Endothelial cell of umbilical vein (primary cell): ENCODE measurements around the gene AKT3. TPM values are rescaled to one million over a fixed set of nuclear protein-coding genes. Genes with fewer than 3 reads are reported as not detected.

Source experiments
- BruUV-seq: library from RNA; stranded (reverse); fragments of 400-500 nt; replicated peaks from 2 replicates; lab custom pipeline; 2021; lab: Mats Ljungman, UMichigan
- CTCF ChIA-PET: fragments of 300-600, 350-600 bp; sonication (Branson Sonifier 250); formaldehyde crosslinking; loops from one replicate; lab custom pipeline; 2021; ENCODE audit warnings: antibody characterized with exemption, inconsistent platforms; lab: Charles Lee
- POLR2A ChIA-PET: fragments of 300-600, 350-600 bp; sonication (Branson Sonifier 250); formaldehyde crosslinking; loops from one replicate; lab custom pipeline; 2021; ENCODE audit warnings: antibody characterized with exemption, inconsistent platforms; lab: Charles Lee
- DNase-seq: peaks from one replicate; pipeline ENCODE4 v3.0.0-alpha.2; 2011; ENCODE audit warnings: low read depth, low spot score
- FAIRE-seq: peaks from 2 replicates; lab custom pipeline; 2011; peaks lifted over from hg19 to GRCh38; lab: Jason Lieb, UNC
- H2AFZ ChIP-seq: 2 replicates; pipeline ENCODE4 v1.6.0; 2012; ENCODE audit warnings: low read depth, low read length, control low read depth, inconsistent platforms
- H3K27ac ChIP-seq: 2 replicates; pipeline ENCODE4 v1.5.1; 2011; ENCODE audit warnings: low read depth, mild to moderate bottlenecking, control low read depth, low read length, moderate library complexity; ENCODE audit not compliant: insufficient read depth
- H3K27me3 ChIP-seq, 2 experiments: 2 replicates each; pipeline versions ENCODE4 v1.6.0 to v1.6.1; 2011; ENCODE audit warnings: low read length in 2 of 2, mixed read lengths in 1 of 2; ENCODE audit not compliant: control insufficient read depth in 2 of 2, insufficient read depth in 2 of 2
- H3K36me3 ChIP-seq, 2 experiments: 2 replicates in 1 of 2; 3 replicates in 1 of 2; pipeline ENCODE4 v1.5.1; 2011; ENCODE audit warnings: low read length in 2 of 2, mild to moderate bottlenecking in 1 of 2, moderate library complexity in 1 of 2; ENCODE audit not compliant: control insufficient read depth in 2 of 2, insufficient read depth in 2 of 2; ENCODE audit errors: extremely low read depth in 1 of 2
- H3K4me1 ChIP-seq: 3 replicates; pipeline ENCODE4 v1.5.1; 2011; ENCODE audit warnings: mild to moderate bottlenecking, low read length; ENCODE audit not compliant: control insufficient read depth, insufficient read depth; ENCODE audit errors: extremely low read depth
- H3K4me2 ChIP-seq: 2 replicates; pipeline ENCODE4 v1.6.1; 2011; ENCODE audit warnings: low read length, control low read depth, mixed read lengths; ENCODE audit not compliant: insufficient read depth
- H3K4me3 ChIP-seq, 3 experiments: fragments of 200-600 bp in 1 of 3; sonication (generic), shearing (Covaris generic) in 1 of 3; replicated peaks in 1 of 3; 2 replicates each; pipeline ENCODE4 v1.5.1; 2011 to 2016; ENCODE audit warnings: control low read depth in 3 of 3, low read length in 3 of 3, mild to moderate bottlenecking in 2 of 3, inconsistent platforms in 1 of 3, low read depth in 1 of 3, moderate library complexity in 1 of 3; ENCODE audit not compliant: insufficient read depth in 1 of 3
- H3K79me2 ChIP-seq: 2 replicates; pipeline ENCODE4 v1.6.0; 2012; ENCODE audit warnings: low read length, inconsistent platforms; ENCODE audit not compliant: control insufficient read depth, insufficient read depth
- H3K9ac ChIP-seq: replicated peaks from 2 replicates; pipeline ENCODE3; 2011; ENCODE audit warnings: low read length, control low read depth; ENCODE audit not compliant: insufficient read depth; ENCODE audit errors: extremely low read depth
- H3K9me1 ChIP-seq: replicated peaks from 3 replicates; pipeline ENCODE4 v1.6.0; 2011; ENCODE audit warnings: mild to moderate bottlenecking, low read length; ENCODE audit not compliant: control insufficient read depth, insufficient read depth; ENCODE audit errors: extremely low read depth
- H3K9me3 ChIP-seq: replicated peaks from 2 replicates; pipeline ENCODE4 v1.5.1; 2012; ENCODE audit warnings: low read length, inconsistent platforms; ENCODE audit not compliant: control insufficient read depth, insufficient read depth
- H4K20me1 ChIP-seq: replicated peaks from 2 replicates; pipeline ENCODE3; 2011; ENCODE audit warnings: mild to moderate bottlenecking, low read length; ENCODE audit not compliant: control insufficient read depth, insufficient read depth; ENCODE audit errors: extremely low read depth
- CTCF ChIP-seq, 2 donors: IDR thresholded peaks; 1 replicate in 1 of 2; 2 replicates in 1 of 2; pipeline ENCODE4 v1.5.1; 2011; ENCODE audit warnings: low read length in 2 of 2, mild to moderate bottlenecking in 2 of 2, moderate library complexity in 2 of 2, control low read depth in 1 of 2, inconsistent platforms in 1 of 2, low read depth in 1 of 2; ENCODE audit not compliant: insufficient read depth in 1 of 2; ENCODE audit errors: extremely low read depth in 1 of 2
- EZH2 ChIP-seq: IDR thresholded peaks from 2 replicates; pipeline ENCODE4 v1.6.1; 2012; ENCODE audit warnings: borderline replicate concordance, low read depth, mild to moderate bottlenecking, moderate library complexity, low read length, inconsistent platforms; ENCODE audit not compliant: severe bottlenecking
- FOS ChIP-seq: IDR thresholded peaks from 2 replicates; pipeline ENCODE4 v1.6.1; 2011; ENCODE audit warnings: mild to moderate bottlenecking, low read length, moderate library complexity, borderline replicate concordance; ENCODE audit not compliant: insufficient read depth
- GATA2 ChIP-seq: IDR thresholded peaks from 2 replicates; pipeline ENCODE4 v1.7.0; 2011; ENCODE audit warnings: low read depth, mild to moderate bottlenecking, moderate library complexity, mixed read lengths, low read length; ENCODE audit not compliant: insufficient read length, insufficient read depth
- JUN ChIP-seq: IDR thresholded peaks from 2 replicates; pipeline ENCODE4 v1.6.1; 2011; ENCODE audit warnings: borderline replicate concordance, low read depth; ENCODE audit not compliant: insufficient read length, insufficient read depth
- MAX ChIP-seq: IDR thresholded peaks from 2 replicates; pipeline ENCODE4 v1.6.1; 2011; ENCODE audit not compliant: insufficient read depth, insufficient read length
- MYC ChIP-seq: IDR thresholded peaks from one replicate; pipeline ENCODE4 v1.6.1; 2011; ENCODE audit warnings: mild to moderate bottlenecking, low read depth, low read length
- POLR2A ChIP-seq: IDR thresholded peaks from 2 replicates; pipeline ENCODE4 v1.6.1; 2012; ENCODE audit warnings: low read depth, mild to moderate bottlenecking, control low read depth, low read length
- POLR2AphosphoS5 ChIP-seq: IDR thresholded peaks from 2 replicates; pipeline ENCODE4 v1.6.1; 2012; ENCODE audit warnings: low read depth, mild to moderate bottlenecking, control low read depth, low read length, moderate library complexity; ENCODE audit not compliant: insufficient read depth
- dilution Hi-C: fragments of 300-500 bp; cut with MboI; formaldehyde crosslinking; loops from one replicate; pipeline ENCODE4 v1.15.0; 2019; ENCODE audit warnings: low sequenced_read_pairs; ENCODE audit not compliant: extremely low pct_ligation_motif_present
- intact Hi-C: fragments of 100-400 bp; cut with micrococcal nuclease; formaldehyde crosslinking; loops from one replicate; pipeline ENCODE4 v1.10.0; 2022
- polyA plus RNA-seq, 4 experiments: library from polyadenylated mRNA; depleted of rRNA in 3 of 4; stranded (reverse) in 3 of 4; unstranded in 1 of 4; fragments of >200 nt; gene quantifications; 2 replicates each; pipeline versions ENCODE4 v1.2.1 to v1.2.3, GENCODE V29; 2011 to 2012; ENCODE audit warnings: missing spikeins in 1 of 4
- total RNA-seq: library from RNA; stranded (reverse); gene quantifications from 2 replicates; pipeline ENCODE4 v1.2.3, GENCODE V29; 2021

AKT3 gene
- total and polyA plus RNA-seq, 2 donors (not counting 3 experiments of a cell fraction or from before 2014, with no cell fraction given): 20.6 to 97.1 TPM

- ChIA-PET POLR2A (no interaction called here), CTCF (interaction anchor here (0.9 kb wide), 1 partner anchor 8 kb away, joined by 3 read pairs; no protein-coding TSS in a partner anchor)
- Histone ChIP-seq H3K4me3 (no peak overlapping the region), H3K9me1 (no peaks in the 10 kb centered on the region), H3K4me1 (no peaks in the 10 kb centered on the region), H3K27ac (no peak overlapping the region), H3K27me3 (no peaks in the 10 kb centered on the region), H3K4me2 (no peak overlapping the region), H2AFZ (no peak overlapping the region), H3K79me2 (no peaks in the 10 kb centered on the region), H3K36me3 (no peaks in the 10 kb centered on the region), H3K9ac (no peak overlapping the region), H3K9me3 (no peaks in the 10 kb centered on the region), H4K20me1 (no peaks in the 10 kb centered on the region)
- no peak for TF ChIP-seq POLR2AphosphoS5
- TF ChIP-seq FOS: no peak
- no peak for TF ChIP-seq CTCF (IDR thresholded peaks at IDR 0.05; ENCODE audit: extremely low read depth in 1 of 2, insufficient read depth in 1 of 2, low read depth in 1 of 2, low read length in 2 of 2)
- no peak for TF ChIP-seq JUN
- no peak for TF ChIP-seq GATA2
- no peak for TF ChIP-seq EZH2
- TF ChIP-seq MAX: no peak
- TF ChIP-seq MYC: no peak
- TF ChIP-seq POLR2A: no peak
- intact Hi-C loops (no loop called here), dilution Hi-C loops (no loop called here)
- BruUV-seq: no TSS peak
- DNase-seq (no peak), FAIRE-seq (no peak)
Measured at GRCh38 chr1:243447844-243448243, 402.2 kb downstream of the AKT3 start.
